HG03457 (cell line): ENCODE data around the gene CCNQ.
A peak's percentile ranks its signal among the peaks of the same experiment; 100 is the strongest.

Source experiments
- ATAC-seq: cut with Tn5 transposase; IDR thresholded peaks from one replicate; pipeline ENCODE4 v1.9.1; 2021; ENCODE audit warnings: moderate number of reproducible peaks; ENCODE audit not compliant: unreplicated experiment

The CCNQ gene

DNA sequence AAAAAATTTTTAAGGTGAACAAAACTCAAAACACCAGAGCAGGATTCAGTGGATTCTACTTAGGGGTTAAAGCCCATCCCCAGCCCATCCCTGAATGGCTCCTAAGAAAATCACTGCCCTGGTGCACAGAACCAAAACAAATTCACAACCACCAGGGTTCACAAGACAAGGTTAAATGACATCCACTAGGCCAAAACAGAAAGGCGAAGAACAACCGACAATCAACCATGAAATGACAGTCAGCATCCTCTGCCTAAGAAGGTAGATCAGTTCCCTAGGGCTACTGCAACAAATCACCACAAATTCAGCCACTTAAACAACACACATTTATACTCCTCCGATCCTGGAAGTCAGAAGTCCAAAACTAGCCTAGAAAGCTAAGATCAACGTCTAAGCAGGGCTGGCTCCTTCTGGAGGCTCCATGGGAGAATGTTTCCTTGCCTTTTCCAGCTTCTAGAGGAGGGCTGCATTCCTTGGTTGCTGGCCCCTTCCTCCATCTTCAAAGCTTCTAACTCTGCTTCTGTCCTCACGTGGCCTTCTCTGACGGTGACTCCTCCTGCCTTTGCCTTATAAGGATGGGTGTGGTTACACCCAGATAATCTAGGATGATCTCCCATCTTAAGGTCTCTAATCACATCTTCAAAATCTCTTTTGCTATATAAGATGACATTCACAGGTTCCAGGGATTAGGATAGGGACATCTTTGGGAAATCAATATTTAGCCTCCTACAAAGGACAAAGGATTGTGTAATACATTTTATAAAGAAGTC lies 1.8 kb downstream of the CCNQ start:
- no peak for ATAC-seq

DNA sequence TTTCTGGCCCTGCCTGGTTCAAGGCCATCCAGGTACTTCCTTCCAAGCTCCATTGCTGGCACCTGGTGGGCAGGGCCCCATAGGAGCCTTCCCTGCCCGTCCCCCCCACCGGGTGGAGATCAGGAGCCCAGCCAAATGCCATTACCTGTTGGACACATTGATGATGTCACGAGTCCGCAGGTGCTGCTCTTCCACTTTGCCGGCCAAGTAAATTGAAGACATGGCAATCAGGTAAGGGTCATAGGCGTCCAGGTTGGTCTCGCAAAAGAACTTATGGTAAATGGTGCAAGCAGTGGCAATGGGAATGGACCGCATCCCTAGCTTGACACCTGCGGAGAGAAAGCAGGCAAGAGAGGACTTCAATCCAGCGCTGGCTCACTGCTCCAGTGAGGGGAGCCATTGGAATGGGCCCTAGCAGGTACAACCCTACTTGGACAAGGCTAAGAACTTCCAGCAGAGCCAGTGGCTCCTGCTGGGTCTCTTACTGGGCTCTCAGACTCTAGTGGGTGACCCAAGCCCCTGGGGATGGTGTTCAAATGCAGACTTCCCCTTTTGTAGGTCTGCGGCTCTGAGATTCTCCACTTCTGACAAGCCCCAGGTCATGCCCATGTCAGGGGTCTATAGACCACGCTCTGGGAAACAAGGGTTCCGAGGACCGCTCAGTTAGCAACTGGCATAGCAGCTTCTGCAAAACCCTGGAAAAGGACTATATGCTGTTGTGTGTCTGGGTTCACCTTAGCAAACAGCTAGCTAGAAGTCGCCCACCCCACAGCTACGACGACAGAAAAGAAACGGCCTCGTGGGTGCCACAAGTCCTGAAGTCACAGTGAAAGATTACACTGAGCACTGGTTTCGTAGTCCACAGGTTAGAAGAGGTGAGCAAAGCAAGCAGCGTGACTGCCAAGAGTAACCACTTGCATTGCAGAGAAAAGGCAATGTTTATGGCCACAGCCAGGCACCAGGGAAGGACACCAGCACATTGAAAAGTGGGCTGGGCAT lies 2.8 kb downstream of the CCNQ start:
- ATAC-seq = no peak

DNA sequence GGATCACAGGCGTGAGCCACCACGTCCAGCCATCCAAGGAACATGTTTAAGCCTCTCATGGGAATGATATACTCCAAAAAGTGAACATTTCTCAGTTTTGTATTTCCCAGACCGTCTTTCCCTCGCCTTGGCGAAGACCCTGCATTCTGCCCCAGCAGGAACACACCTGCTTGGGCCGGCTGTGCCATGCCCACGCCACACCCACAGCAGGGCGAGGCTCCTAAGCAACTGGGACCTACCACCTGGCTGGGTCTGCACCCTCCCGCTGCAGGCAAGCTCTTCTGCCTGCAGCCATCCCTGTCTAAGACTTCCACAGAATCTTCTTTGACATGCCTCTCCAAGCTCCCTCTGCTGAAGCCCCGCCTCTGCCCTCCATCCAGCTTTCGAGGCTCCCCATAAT lies 3.6 kb downstream of the CCNQ start:
- ATAC-seq = no peak

DNA sequence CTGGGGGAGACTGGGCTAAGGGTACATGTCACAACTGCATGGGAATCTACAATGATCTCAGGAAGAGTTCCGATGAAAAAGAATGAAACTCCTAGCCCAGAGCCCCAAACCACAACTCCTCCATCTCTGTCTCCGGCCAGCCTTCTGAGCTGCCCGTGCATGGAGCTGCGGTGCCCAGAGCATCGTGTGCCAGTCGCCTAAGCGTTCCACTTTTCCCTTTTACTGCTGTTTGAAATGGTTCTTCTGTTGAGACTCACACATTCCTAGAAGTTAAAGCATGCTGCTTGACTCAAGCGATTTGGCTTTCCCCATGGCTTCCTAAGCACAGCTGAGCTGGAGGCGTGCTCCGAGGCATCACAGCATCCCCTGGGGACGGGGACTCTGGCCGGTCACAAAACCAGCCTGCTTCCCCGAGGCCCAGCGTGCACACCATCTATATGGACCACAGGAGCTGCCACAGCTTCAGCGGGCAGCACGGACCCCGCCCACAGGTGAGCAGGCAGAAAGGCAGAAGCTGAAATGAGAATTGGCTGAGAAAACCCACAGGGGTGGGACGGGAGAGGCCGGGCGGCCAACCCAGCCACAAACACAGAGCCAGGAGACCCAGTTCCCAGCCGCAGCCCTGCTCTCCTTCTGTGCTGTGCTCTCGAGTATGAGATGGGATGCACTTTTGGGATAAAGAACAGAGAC lies 5.0 kb downstream of the CCNQ start:
- ATAC-seq = no peak

- no peak for ATAC-seq
These were observed 5.8 kb downstream of the CCNQ start for GRCh38 chrX:153592966-153593688.

DNA sequence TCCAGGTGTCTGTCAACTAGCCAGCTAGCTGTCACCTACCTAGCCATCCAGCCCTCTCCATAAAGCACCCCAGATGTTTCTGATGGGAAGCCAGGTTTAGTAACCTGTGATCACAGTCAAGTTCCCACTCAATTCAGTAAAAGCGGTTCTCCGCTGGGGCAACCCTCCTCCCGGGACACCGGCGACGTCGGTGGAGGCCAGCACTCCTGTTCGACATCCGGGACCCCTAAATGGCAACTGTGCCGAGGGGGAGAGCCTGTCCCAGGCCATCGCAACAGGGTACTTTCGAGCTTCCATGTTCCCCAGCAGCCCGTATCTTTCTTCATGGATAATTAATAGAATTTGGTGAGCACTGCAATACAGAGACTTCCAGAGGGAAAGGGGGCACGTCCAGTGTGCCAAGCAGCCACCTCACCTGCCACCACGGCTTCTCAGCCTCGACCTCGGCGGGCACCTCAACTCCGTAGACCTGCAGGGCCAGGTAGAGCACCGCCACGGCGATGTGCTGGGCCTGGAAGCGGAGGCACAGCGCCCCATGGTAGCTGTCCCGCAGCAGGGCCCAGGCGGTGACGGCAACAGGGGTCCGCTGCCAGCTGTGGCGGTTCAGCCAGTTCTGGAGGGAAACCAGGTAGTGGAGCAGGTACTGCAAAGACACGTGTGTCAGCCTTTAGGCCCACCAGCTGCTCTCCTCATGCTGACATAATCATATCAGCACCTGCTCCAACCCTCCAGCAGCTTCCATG lies 6.7 kb downstream of the CCNQ start:
- ATAC-seq = no peak

DNA sequence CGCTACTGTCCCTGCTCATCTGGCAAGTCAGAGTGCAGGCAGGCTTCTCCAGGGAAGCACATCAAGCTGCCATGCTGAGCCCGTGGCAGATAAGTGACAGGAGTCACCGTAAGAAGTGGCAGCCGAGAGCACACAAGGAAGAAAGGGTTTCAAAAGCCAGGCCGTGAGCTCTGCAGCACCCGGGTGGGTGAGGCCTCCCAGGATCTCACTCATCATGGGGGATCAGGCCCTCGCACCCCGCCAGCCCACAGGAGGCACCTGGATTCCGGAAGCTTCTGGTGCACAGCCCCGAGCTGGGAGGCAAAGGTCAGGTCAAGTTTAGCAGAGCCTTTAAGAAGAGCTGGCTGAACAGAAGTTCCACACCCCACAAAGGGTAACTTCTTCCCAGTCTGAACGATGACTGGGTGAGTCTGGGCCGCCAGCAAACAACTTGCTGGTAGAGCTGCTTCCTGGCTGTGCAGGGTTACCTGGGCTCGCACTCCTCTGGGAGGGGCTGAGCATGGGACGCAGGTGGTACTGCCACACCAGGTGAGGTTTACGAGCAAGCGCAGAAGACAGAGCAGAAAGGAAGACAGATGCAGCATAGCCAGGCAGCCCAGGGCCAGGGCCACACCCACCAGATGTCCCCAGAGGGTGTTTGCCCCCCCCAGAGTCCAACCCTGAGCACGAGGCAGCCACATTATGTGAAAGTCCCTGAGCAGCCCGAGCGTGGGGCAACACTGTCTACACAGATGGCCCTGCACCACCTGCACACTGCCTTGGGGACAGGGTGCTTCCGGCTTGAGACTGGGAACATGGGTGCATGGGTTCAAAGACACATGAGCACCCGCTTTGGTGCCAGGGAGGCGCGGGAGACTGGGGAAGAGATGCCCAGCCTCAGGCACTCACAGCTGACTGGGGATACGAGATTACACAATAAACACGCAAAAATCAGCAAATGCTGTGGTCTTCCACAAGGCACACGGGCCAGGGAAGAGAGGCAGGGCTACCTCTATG lies 7.7 kb downstream of the CCNQ start:
- ATAC-seq = no peak

DNA sequence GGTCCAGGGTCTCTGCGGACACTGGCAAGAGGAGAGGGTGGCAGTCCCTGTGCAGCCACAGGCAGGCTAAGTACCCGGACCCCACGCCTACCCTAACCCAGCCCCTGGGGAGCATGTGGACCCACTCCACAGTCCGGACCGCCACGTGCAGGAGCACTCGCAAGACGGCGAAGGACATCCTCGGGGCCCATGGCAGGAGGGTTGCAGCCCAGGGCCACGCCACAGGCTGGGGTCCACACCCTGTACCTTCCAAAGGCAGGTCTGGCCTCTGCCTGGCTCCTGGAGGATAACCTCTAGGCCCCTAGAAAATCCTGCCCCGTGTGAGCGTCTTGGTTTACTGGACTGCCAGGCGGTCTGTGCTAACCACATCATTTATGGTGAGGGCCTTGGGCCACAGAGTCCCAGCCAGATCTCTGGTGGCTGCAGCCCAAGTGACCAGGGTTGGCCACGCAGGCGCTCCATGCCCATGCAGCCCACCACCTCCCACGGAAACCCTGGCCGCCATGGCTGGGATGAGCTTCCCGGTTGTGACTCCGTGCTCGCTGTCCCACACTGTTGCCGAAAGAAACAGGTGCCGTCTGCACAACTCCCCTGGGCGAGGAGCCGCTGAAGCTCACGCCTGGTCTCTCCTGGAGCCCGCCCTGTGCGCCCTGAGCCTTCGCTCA lies 10.0 kb downstream of the CCNQ start:
- no peak for ATAC-seq

- no peak for ATAC-seq
These were observed 10.7 kb downstream of the CCNQ start for GRCh38 chrX:153588021-153588781.

GRCh38 chrX:153587342-153587741 lies 11.6 kb downstream of the CCNQ start:
- no peak for ATAC-seq

DNA sequence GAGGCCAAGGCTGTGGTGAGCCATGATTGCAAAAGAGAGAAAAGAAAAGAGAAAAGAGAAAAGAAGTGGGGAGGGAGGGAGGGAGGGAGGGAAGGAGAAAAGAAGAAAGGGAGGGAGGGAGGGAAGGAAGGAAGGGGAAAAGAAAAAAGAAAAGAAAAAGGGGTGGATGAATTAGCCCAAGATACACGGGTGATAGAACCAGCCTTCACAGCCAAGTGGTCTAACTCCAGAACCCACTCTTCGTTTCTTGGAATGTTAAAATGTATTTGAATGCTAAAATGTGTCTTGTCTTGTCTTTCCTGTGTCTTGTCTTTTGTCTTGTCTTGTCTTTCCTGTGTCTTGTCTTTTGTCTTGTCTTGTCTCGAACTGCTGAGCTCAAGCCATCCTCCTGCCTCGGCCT lies 13.1 kb downstream of the CCNQ start:
- ATAC-seq = no peak

DNA sequence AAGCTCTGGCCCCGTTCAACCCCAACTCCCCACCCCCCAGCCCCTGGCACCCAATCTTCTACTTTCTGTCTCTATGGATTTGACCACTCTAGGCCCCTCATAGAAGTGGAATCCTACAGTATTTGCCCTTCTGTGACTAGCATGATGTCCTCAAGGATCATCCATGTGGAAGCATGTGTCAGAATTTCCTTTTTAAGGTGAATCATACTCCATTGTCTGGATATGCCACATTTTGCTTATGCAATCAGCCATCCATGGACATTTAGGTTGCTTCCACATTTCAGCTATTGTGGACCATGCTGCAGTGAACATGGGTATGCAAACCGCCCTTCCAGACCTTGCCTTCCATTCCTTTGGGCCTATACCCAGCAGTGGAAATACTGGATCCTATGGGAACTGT lies 15.5 kb downstream of the CCNQ start:
- no peak for ATAC-seq

DNA sequence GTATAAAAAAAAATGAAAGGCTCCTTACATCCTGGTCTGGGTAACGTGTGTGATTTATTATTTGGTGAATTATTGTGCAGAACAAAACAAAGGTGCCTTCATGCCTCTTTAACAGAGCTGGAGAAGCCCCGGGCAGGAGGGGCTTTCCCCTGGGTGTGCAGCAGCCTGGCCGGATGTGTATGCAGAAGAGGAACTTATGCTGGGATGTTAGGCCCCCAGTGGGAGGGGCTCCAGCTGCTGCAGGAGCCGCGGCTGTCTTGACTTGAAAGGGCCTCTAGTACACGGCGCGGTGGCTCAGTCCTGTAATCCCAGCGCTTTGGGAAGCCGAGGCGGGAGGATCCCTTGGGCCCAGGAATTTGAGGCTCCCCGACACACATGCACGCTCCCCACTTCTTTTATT lies 16.0 kb downstream of the CCNQ start:
- peak; percentile 98 for ATAC-seq

DNA sequence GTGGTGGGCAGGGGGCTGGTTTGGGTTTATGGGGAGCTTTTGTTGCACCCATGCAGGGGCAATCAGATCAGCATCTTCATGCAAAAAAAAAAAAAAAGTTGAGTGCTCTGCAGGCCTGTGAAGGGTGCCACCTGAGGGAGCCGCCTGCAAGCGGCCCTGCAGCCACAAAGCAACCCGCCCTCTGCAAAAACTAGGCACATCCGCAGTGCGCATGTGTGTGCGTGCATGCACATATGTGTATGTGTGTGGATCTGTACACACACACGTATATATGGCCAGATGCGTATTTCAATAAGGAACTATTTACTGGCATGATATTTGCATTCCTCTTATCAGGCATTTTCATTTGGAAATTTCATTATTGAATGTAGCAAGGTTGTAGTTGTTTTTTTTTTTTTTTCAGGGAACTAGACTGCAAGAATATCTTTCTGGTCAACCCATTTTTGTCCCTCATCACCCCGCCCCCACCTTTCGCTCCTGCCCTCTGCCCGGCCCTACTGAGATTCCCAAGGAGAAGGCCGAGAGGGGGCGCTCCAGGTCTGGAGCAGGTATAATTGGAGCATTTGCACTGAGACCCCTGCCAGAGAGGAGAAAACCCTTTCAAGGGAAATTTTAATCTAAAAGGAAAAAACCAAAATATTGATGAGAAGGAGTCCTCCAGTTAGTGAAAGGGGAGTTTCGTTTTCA lies 18.1 kb downstream of the CCNQ start:
- no peak for ATAC-seq

DNA sequence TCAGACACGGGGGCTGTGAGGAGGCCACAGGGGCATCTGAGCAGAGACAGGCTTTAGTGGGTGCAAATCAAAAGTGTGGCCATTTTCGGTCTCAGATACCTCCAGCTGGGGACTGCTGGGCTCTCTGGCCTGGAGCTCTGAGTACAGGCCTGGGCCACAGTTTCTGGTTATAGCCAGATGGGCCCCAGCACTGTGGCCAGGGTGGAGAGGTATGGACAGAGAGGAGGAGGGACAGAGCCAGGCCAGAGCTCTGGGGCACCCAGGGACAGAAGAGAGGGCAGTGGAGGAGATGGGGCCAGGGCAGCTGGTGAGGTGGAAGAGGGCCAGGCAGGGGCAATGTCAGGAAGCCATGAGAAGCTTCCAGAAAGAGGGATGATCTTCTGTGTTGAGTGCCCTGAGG lies 20.1 kb downstream of the CCNQ start:
- ATAC-seq = no peak

DNA sequence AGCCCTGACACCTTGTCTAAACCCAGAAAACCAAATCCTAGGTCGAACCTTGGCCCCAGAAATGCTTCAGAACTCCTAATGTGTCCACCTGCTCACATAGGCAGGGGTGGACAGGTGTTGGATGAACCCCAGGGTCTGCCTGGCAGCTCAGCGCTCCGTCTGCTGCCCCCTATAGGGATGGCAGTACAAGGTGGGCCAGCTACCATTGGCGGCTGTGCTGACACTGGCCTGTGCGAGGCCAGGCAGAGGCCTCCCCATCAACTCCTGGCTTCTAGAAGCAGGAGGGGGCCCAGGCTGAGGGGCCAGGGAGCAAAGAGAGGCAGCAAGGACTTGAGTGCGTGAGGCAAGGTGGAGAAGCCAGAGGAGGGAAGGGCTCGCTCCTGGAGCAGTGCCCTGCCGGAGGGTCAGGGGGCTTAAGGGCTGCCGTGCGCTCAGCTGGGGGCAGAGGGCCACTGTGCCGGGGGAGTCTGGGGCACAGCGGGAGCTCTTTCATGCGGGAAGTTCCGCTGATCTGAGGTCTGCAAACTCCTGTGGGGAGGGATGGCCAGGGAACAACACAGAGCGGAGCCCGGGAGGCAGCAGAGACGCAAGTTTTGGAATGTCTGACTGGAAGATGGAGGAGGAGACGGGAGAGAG lies 20.6 kb downstream of the CCNQ start:
- no peak for ATAC-seq

GRCh38 chrX:153576961-153577360 lies 22.0 kb downstream of the CCNQ start:
- no peak for ATAC-seq
